Measurements from ENCODE around the gene PHF13.

GRCh38 chr1:6596886-6597776 is 16.4 kb upstream of the PHF13 start:
- no peak for TF ChIP-seq CTCF (IDR thresholded peaks at IDR 0.05; ENCODE audit: poor library complexity)
- TF ChIP-seq EZH2phosphoT487 (IDR thresholded peaks at IDR 0.05; ENCODE audit: low read depth, severe bottlenecking, unreplicated experiment): no peak
